Smooth muscle cell (in vitro differentiated cells): ENCODE results near the gene MAPT. TPM values are rescaled to one million over a fixed set of nuclear protein-coding genes. Genes with fewer than 3 reads are reported as not detected.

Experiments
- DNase-seq: peaks from one replicate; lab custom pipeline; 2025; ENCODE audit not compliant: unreplicated experiment; lab: John Stamatoyannopoulos, UW
- H2AFZ ChIP-seq: fragments of 200-600 bp; sonication (generic); 2 replicates; pipeline ENCODE4 v1.6.0; 2016; ENCODE audit warnings: antibody characterized with exemption, low read depth, mild to moderate bottlenecking
- H3F3A ChIP-seq: fragments of 200-600 bp; sonication (generic); 2 replicates; pipeline ENCODE4 v1.6.0; 2017; ENCODE audit warnings: antibody characterized with exemption, low read depth
- H3K27ac ChIP-seq: fragments of 200-600 bp; sonication (generic); 2 replicates; pipeline ENCODE4 v1.5.1; 2016; ENCODE audit warnings: low read depth, mild to moderate bottlenecking
- H3K27me3 ChIP-seq: fragments of 200-600 bp; sonication (generic); 2 replicates; pipeline ENCODE4 v1.6.1; 2016; ENCODE audit warnings: low read depth, mild to moderate bottlenecking
- H3K36me3 ChIP-seq: fragments of 200-600 bp; sonication (generic); 2 replicates; pipeline ENCODE4 v1.5.1; 2016; ENCODE audit warnings: low read depth
- H3K4me1 ChIP-seq: fragments of 200-600 bp; sonication (generic); 2 replicates; pipeline ENCODE4 v1.5.1; 2016; ENCODE audit warnings: low read depth
- H3K4me2 ChIP-seq: fragments of 200-600 bp; sonication (generic); 2 replicates; pipeline ENCODE4 v1.6.0; 2016; ENCODE audit warnings: mild to moderate bottlenecking
- H3K4me3 ChIP-seq: fragments of 200-600 bp; sonication (generic); 2 replicates; pipeline ENCODE4 v1.5.1; 2016; ENCODE audit warnings: mild to moderate bottlenecking
- H3K79me2 ChIP-seq: fragments of 200-600 bp; sonication (generic); 2 replicates; pipeline ENCODE4 v1.6.0; 2016; ENCODE audit warnings: low read depth, mild to moderate bottlenecking
- H3K9ac ChIP-seq: fragments of 200-600 bp; sonication (generic); 2 replicates; pipeline ENCODE4 v1.6.0; 2016; ENCODE audit warnings: low read depth
- H3K9me3 ChIP-seq: fragments of 200-600 bp; sonication (generic); replicated peaks from 2 replicates; pipeline ENCODE4 v1.5.1; 2016; ENCODE audit warnings: low read depth
- H4K20me1 ChIP-seq: fragments of 200-600 bp; sonication (generic); 2 replicates; pipeline ENCODE4 v1.6.0; 2016; ENCODE audit warnings: low read depth
- CTCF ChIP-seq: fragments of 200-600 bp; sonication (generic); IDR thresholded peaks from 2 replicates; pipeline ENCODE4 v1.5.1; 2017; ENCODE audit warnings: borderline replicate concordance, mild to moderate bottlenecking, antibody characterized with exemption; ENCODE audit not compliant: insufficient read depth, poor library complexity, severe bottlenecking
- WGBS: methylation state at CpG from one replicate; pipeline ENCODE4 v1.1.7; 2016; ENCODE audit warnings: low lambda C conversion rate; 5-methylcytosine and 5-hydroxymethylcytosine counted together
- polyA plus RNA-seq: library from polyadenylated mRNA; unstranded; fragments of >200 nt; fragmentation: Nextera tagmentation; extraction: Ambion mirVana; gene quantifications from 2 replicates; pipeline ENCODE4 v1.2.1, GENCODE V29; 2016
- total RNA-seq: library from RNA; depleted of rRNA; stranded (reverse); fragments of >200 nt; gene quantifications from 2 replicates; pipeline ENCODE4 v1.2.3, GENCODE V29; 2014

MAPT gene
- total and polyA plus RNA-seq, 2 experiments from 2014 or later = 0.49 to 1.7 TPM

- H4K20me1 ChIP-seq = no peaks in the 10 kb centered on the region
Observed at GRCh38 chr17:45929344-45929743, 35.0 kb downstream of the MAPT start.

GRCh38 chr17:45930420-45930951 lies 36.1 kb downstream of the MAPT start:
- Histone ChIP-seq H3F3A (no peaks in the 10 kb centered on the region), H3K4me2 (no peak overlapping the region), H3K4me1 (no peaks in the 10 kb centered on the region), H3K4me3 (no peak overlapping the region), H3K79me2 (no peaks in the 10 kb centered on the region), H3K9ac (no peak overlapping the region), H3K27me3 (no peaks in the 10 kb centered on the region), H4K20me1 (no peaks in the 10 kb centered on the region), H3K36me3 (no peaks in the 10 kb centered on the region), H3K27ac (no peak overlapping the region), H3K9me3 (no peaks in the 10 kb centered on the region), H2AFZ (no peak overlapping the region)
- no peak for TF ChIP-seq CTCF
- no peak for DNase-seq
- WGBS = 94% methylated on average over 8 of the region's 8 CpGs

More at GRCh38 chr17:45929344-45929743, 35.0 kb downstream of the MAPT start:
- Histone ChIP-seq H3K4me3 (no peak overlapping the region), H3K79me2 (no peaks in the 10 kb centered on the region), H3K9me3 (no peaks in the 10 kb centered on the region), H3K36me3 (no peaks in the 10 kb centered on the region), H2AFZ (no peak overlapping the region), H3K4me2 (no peak overlapping the region), H3K9ac (no peak overlapping the region), H3K4me1 (no peaks in the 10 kb centered on the region), H3K27me3 (no peaks in the 10 kb centered on the region), H3F3A (no peaks in the 10 kb centered on the region), H3K27ac (no peak overlapping the region)
- 96% methylated on average over 1 of the region's 1 CpG for WGBS
- no peak for DNase-seq
- no peak for TF ChIP-seq CTCF

DNA sequence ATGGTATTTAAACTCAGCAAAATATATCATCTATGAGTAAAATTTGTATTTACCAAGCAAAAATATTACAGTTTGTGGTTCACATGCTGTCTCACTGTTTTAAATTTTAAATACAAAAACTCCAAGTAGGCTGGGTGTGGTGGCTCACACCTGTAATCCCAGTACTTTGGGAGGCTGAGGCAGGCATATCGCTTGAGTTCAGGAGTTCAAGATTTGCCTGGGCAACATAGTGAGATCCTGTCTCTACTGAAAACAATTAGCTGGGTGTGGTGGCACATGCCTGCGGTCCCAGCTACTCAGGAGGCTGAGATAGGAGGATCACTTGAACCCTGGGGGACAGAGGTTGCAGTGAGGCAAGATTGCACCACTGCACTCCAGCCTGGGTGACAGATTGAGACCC lies 37.3 kb downstream of the MAPT start:
- Histone ChIP-seq H3K4me1 (no peaks in the 10 kb centered on the region), H3K9ac (no peak overlapping the region), H3K4me2 (no peak overlapping the region), H3K27me3 (no peaks in the 10 kb centered on the region), H2AFZ (no peak overlapping the region), H3K4me3 (no peak overlapping the region), H3K27ac (no peak overlapping the region), H3K79me2 (no peaks in the 10 kb centered on the region), H3F3A (no peaks in the 10 kb centered on the region), H4K20me1 (no peaks in the 10 kb centered on the region), H3K9me3 (no peaks in the 10 kb centered on the region), H3K36me3 (no peaks in the 10 kb centered on the region)
- DNase-seq = no peak
- WGBS = 100% methylated on average over 2 of the region's 2 CpGs
- TF ChIP-seq CTCF = no peak
